DMS 273 (cell line): Measurements from ENCODE around the gene ARTN.

ENCODE experiments used
- DNase-seq: peaks from one replicate; lab custom pipeline; 2025; ENCODE audit not compliant: unreplicated experiment; lab: John Stamatoyannopoulos, UW

ARTN gene, protein sequence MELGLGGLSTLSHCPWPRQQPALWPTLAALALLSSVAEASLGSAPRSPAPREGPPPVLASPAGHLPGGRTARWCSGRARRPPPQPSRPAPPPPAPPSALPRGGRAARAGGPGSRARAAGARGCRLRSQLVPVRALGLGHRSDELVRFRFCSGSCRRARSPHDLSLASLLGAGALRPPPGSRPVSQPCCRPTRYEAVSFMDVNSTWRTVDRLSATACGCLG

GRCh38 chr1:43933386-43934100 lies at the start of gene ARTN:
Gene ARTN, plus strand, starts transcription at chr1:43933801. Its CDS starts 1,856 bp downstream, at chr1:43935657.
- DNase-seq: peak; percentile 71

DNA sequence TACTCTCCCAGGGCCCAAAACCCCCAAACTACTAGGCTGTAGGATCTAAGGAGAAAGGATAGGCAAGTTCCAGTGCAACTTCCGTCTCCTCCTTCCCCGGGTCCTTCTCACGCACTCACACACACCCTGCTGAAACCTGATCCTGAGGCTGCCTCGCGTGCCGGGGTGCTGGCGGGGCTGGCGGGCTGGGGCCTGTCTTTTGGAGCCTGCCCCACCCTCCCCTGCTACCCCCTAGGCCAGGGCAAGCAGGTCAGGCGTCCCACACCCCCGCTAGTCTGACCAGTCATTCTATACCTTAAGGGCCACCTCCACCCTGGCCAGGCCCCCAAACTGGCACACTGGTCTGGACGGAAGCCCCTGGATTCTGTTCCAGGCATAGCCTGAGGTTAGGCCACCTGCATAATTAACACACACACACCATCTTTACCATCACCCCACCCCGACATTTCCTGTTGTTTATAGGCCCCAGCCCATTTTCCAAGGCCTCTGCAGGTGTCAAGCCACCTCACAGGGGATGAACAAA lies 48.3 kb upstream of the ARTN start:
- no peak for DNase-seq

- no peak for DNase-seq
These were observed 45.9 kb upstream of the ARTN start for GRCh38 chr1:43887748-43888147.

- DNase-seq: no peak
These were observed 42.8 kb upstream of the ARTN start for GRCh38 chr1:43890815-43891214.

- no peak for DNase-seq
These were observed 40.6 kb upstream of the ARTN start for GRCh38 chr1:43893006-43893405.

DNA sequence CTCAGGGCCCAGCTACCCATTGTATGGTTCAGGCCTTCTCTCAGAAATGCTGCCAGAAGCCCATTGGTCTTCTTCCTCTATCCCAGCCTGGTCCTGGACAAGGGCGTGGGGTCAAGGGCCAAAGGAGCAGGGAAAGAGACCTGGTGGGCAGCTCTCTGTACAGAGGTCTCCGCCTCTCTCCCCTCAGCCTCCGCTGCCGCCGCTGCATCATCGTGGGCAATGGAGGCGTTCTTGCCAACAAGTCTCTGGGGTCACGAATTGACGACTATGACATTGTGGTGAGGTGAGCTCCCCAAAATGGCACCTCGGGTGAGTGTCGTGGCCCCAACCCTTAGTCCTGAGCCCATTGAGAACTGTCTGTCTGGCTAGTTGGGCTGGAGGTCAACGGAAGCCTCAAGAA lies 34.6 kb upstream of the ARTN start:
- DNase-seq: no peak

DNA sequence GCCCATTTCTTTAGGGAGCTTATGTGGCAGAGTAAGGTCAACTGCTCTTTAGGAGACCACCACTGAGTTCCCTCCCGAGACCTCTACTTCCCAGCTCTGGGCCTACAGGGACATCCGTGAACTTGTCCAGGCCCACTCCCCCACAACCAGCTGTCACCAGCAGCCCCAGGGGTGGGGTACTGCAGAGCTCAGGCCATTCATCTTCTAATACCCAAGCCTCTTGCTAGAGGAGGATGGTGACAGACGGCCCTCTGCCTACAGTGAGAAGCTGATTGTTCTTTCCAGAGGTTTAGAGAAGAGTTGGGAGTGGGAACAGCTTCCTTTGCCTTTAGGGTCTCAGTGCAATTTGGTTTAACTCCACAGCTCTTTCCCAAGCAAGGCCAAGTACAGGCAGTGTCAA lies 33.2 kb upstream of the ARTN start:
- DNase-seq: no peak

DNA sequence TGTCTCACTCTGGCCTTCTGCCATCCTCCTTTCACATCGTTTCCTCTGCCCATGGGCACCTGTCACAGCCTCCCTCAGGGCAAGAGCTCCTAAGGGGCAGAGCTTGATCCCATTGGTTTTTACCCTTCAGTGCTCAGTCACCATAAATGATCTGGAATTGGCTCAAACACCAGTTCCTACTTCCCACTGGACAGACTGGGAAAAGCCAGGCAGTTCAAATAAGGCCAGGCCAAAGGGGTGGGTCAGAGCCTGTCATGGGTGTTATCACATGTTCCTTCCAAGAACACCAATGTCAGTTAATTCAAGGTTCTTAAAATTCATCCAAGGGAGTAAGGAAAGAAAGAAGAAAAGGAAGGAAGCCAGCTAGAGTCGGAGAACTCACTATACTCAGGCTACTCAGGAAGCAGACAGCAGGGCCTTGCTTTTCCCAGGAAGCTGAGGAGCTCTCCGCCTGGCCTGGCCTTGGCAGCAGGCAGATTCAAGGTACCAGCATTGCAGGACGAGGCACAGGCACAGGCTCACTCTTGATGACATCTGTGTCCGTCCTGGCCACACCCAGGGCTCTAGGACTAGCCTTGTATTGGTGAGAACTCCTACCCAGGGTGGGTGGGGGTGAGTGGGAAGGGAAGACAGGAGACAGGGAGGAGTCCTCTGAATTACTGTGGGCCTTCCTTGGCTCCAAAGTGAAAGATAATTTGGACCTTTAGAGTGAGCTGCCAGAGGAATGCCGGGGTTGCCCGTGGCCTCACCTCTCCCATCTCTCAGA lies 32.2 kb upstream of the ARTN start:
- DNase-seq: no peak

DNA sequence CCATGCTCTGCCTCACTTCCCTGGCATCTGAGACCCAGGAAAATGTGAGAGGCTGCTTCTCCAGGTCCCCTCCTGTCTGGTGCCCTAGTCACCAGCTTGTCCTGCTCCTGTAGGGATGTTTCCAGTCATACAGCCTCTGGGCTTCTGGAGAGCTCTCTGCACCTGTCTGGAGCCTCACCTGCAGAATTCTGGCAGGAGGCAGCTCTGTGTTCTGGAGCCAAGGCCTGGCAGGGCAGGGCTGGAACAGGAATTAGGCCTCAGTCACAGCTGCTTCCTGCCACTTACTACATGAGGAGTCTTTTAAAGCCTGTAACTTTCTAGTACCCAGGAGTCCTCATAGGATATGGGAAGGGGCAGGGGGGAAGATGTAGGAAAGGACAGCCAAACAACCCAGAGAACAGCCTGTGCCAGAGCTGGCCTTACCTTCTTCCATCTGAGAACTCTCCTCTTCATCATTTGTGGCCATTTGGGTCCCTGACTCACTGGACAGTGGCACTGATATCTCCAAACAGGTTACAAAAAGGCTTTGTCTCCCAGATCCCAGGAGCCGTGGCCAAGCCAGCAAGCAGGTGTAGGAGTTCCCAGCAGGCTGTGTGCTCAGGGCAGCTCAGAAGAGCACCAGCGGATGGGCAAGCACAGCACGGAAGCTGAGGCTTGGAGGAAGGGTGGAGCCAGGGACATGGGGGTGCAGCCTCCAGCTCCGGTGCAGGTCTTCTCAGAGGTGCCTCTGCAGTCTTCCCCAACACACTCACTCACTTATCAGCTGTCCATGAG lies 31.4 kb upstream of the ARTN start:
- no peak for DNase-seq

- DNase-seq: no peak
These were observed 28.7 kb upstream of the ARTN start for GRCh38 chr1:43904660-43905551.

- DNase-seq: no peak
These were observed 25.4 kb upstream of the ARTN start for GRCh38 chr1:43908226-43908625.

GRCh38 chr1:43908858-43909257 lies 24.7 kb upstream of the ARTN start:
- no peak for DNase-seq

- no peak for DNase-seq
These were observed 23.3 kb upstream of the ARTN start for GRCh38 chr1:43910343-43910742.

DNA sequence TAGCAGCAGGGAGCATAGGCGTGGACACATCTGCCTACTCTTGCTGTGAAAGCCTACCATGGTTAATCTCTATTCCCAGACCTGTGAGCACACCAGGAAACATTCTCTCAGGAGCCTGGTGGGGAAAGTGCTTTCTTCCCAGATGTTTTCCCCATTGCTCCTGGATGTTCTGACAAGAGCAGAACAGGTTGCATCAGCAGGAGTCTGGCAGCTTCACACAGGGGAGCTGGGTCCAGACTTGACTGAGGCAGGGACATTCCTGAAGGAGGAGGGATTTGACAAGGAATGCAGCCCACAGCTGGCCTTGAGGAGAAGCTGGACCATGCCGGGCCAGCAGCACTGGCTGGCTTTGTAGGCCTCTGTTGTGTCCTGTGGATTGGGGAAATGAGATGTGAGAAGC lies 21.0 kb upstream of the ARTN start:
- DNase-seq: peak; percentile 33

- no peak for DNase-seq
These were observed 20.5 kb upstream of the ARTN start for GRCh38 chr1:43913051-43913501.

DNA sequence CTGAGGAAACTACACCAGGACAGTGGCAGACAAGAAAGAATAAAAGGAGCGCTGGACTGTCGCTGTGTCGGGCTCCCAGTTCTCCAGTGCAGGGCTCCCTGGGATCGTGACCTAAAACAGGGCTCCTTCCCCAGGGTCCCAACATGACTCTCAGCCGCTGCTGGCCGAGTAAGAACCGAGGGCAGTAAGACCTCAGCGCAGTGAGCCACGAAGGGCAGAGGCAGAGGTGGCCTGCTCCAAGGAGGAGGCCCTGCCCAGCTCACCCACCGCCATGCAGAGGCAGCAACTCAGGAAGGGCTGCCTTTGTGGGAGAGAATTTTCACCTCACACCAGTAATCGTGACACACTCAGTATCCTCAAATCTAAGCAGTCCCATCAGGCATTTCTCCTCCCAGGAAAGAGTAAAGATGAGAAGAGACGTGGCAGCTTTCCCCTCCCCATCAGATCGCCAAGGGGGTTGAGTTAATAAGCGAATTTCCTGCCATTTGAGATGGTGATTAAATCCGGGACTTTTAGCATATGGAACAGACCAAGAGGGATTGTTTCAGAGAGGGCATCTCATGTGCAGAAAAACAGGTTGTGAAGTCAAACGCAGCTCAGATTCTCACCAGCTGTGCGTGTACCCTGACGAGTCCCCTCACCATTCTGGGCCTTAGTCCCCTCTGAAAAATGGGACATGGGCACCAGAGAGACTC lies 19.8 kb upstream of the ARTN start:
- no peak for DNase-seq

GRCh38 chr1:43914576-43915525 lies 18.8 kb upstream of the ARTN start:
- DNase-seq: no peak

DNA sequence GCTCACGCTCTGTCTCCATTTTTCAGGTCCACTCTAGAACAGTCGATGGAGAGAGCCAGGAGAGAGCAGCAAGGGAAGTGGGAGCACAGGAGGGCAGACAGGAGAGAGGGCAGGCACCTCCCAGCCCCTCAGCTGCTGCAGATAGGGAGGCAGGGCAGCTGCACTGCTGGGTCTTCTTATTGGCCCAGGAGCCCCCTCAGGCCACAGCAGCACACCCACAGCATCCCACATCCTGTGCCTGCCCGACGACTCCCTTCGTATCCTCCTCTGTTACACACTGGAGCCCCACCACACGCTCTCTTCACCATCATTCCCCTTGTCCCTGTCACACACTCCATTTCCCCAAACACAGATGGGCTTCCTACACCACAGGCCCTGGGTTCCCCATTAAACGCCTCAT lies 13.7 kb upstream of the ARTN start:
- no peak for DNase-seq
